GM19240 (cell line): ENCODE measurements around the gene KCNK15.

Experiments
- DNase-seq: peaks from one replicate; pipeline ENCODE4 v3.0.0; 2011; ENCODE audit warnings: low spot score; ENCODE audit not compliant: insufficient read length

Gene KCNK15

GRCh38 chr20:44715499-44716308 lies 30.0 kb upstream of the KCNK15 start:
- DNase-seq, result no peak

GRCh38 chr20:44716309-44717106 lies 29.2 kb upstream of the KCNK15 start:
- no peak for DNase-seq

GRCh38 chr20:44717986-44718385 lies 27.7 kb upstream of the KCNK15 start:
- DNase-seq, result no peak

GRCh38 chr20:44719841-44720240 lies 25.8 kb upstream of the KCNK15 start:
- DNase-seq, result no peak

GRCh38 chr20:44720621-44720996 lies 25.1 kb upstream of the KCNK15 start:
- no peak for DNase-seq

GRCh38 chr20:44720997-44721784 lies 24.5 kb upstream of the KCNK15 start:
- DNase-seq, result no peak

- DNase-seq, result no peak
Measured at GRCh38 chr20:44721785-44722054, 23.9 kb upstream of the KCNK15 start.

GRCh38 chr20:44722990-44723389 lies 22.7 kb upstream of the KCNK15 start:
- no peak for DNase-seq

GRCh38 chr20:44723391-44723790 lies 22.3 kb upstream of the KCNK15 start:
- DNase-seq, result no peak

- no peak for DNase-seq
Measured at GRCh38 chr20:44723798-44724362, 21.8 kb upstream of the KCNK15 start.

GRCh38 chr20:44724423-44725091 lies 21.1 kb upstream of the KCNK15 start:
- no peak for DNase-seq

- no peak for DNase-seq
Measured at GRCh38 chr20:44725837-44726236, 19.8 kb upstream of the KCNK15 start.

- DNase-seq, result no peak
Measured at GRCh38 chr20:44727039-44727438, 18.6 kb upstream of the KCNK15 start.

- no peak for DNase-seq
Measured at GRCh38 chr20:44727651-44728050, 18.0 kb upstream of the KCNK15 start.

- DNase-seq, result no peak
Measured at GRCh38 chr20:44728801-44729443, 16.7 kb upstream of the KCNK15 start.

GRCh38 chr20:44730441-44730840 lies 15.2 kb upstream of the KCNK15 start:
- DNase-seq, result no peak

- DNase-seq, result no peak
Measured at GRCh38 chr20:44731657-44732056, 14.0 kb upstream of the KCNK15 start.

GRCh38 chr20:44732327-44732726 lies 13.3 kb upstream of the KCNK15 start:
- no peak for DNase-seq

- peak; percentile 42 for DNase-seq
Measured at GRCh38 chr20:44733341-44734069, 12.2 kb upstream of the KCNK15 start.

GRCh38 chr20:44734938-44735337 lies 10.7 kb upstream of the KCNK15 start:
- DNase-seq, result no peak
